ENCODE results near the gene SNX20.

DNA sequence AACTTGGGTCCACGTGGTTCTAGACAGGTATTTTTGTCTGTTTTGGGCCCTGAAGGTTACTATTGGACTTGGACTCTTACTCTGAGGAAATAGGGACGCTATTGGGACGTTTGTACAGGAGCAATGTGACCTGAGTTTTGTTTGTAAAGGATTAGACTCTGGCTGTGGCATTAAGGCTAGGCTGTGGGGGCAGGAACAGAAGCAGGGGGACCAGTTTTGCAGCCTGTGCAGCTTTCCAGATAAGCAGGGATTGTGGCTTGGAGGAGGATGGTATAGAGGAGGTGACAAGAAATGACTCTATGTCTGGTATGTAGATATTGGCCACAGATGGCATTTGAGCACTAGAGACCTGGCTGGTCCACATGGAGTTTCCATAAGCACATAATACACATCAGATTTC lies 25.1 kb upstream of the SNX20 start:
- TF ChIP-seq TAF1 (IDR thresholded peaks at IDR 0.05; ENCODE audit: borderline replicate concordance, insufficient read depth, low read length) = no peak
- TF ChIP-seq, protein P1, sequence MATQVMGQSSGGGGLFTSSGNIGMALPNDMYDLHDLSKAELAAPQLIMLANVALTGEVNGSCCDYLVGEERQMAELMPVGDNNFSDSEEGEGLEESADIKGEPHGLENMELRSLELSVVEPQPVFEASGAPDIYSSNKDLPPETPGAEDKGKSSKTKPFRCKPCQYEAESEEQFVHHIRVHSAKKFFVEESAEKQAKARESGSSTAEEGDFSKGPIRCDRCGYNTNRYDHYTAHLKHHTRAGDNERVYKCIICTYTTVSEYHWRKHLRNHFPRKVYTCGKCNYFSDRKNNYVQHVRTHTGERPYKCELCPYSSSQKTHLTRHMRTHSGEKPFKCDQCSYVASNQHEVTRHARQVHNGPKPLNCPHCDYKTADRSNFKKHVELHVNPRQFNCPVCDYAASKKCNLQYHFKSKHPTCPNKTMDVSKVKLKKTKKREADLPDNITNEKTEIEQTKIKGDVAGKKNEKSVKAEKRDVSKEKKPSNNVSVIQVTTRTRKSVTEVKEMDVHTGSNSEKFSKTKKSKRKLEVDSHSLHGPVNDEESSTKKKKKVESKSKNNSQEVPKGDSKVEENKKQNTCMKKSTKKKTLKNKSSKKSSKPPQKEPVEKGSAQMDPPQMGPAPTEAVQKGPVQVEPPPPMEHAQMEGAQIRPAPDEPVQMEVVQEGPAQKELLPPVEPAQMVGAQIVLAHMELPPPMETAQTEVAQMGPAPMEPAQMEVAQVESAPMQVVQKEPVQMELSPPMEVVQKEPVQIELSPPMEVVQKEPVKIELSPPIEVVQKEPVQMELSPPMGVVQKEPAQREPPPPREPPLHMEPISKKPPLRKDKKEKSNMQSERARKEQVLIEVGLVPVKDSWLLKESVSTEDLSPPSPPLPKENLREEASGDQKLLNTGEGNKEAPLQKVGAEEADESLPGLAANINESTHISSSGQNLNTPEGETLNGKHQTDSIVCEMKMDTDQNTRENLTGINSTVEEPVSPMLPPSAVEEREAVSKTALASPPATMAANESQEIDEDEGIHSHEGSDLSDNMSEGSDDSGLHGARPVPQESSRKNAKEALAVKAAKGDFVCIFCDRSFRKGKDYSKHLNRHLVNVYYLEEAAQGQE (IDR thresholded peaks at IDR 0.05; ENCODE audit: insufficient read depth in 1 of 2, low read depth in 2 of 2, low read length in 2 of 2) = no peak

Measured in PFSK-1 (cell line).